ENCODE results near the gene ADAMTS4.
A peak's percentile ranks its signal among the peaks of the same experiment; 100 is the strongest.

Gene ADAMTS4

GRCh38 chr1:161198897-161199431, at the start of gene ADAMTS4:
ADAMTS4 (minus strand) TSS chr1:161199054; CDS start chr1:161198627, 427 bp downstream.
- H3K4me1 ChIP-seq (ENCODE audit: control insufficient read depth in 1 of 2, insufficient read depth in 2 of 2, low read length in 2 of 2): peaks cover 52 to 63% of the 10 kb centered on the region in 2 donors
- H3K27ac ChIP-seq (ENCODE audit: low read depth, low read length): peak within 1 kb of the TSS; percentile 97
- H3K9ac ChIP-seq (ENCODE audit: low read depth in 1 of 2, low read length in 2 of 2): peak within 1 kb of the TSS; percentile 38 to 40
- H3K4me3 ChIP-seq (ENCODE audit: low read depth in 1 of 2, low read length in 2 of 2): peak within 1 kb of the TSS; percentile 42 to 50
- H3K36me3 ChIP-seq (ENCODE audit: control insufficient read depth in 1 of 2, insufficient read depth in 2 of 2, low read length in 2 of 2): peaks cover 4 to 7% of the 10 kb centered on the region in 2 donors
- H3K9me3 ChIP-seq (ENCODE audit: control insufficient read depth in 1 of 2, low read length in 2 of 2): no peaks in the 10 kb centered on the region
- H3K27me3 ChIP-seq (ENCODE audit: control insufficient read depth in 1 of 2, insufficient read depth in 2 of 2, low read length in 2 of 2): no peaks in the 10 kb centered on the region

GRCh38 chr1:161244888-161245287, 46.0 kb upstream of the ADAMTS4 start:
- Histone ChIP-seq H3K27me3 (ENCODE audit: control insufficient read depth in 1 of 2, insufficient read depth in 2 of 2, low read length in 2 of 2) (no peaks in the 10 kb centered on the region), H3K4me1 (ENCODE audit: control insufficient read depth in 1 of 2, insufficient read depth in 2 of 2, low read length in 2 of 2) (no peaks in the 10 kb centered on the region), H3K4me3 (ENCODE audit: low read depth in 1 of 2, low read length in 2 of 2) (no peak overlapping the region), H3K36me3 (ENCODE audit: control insufficient read depth in 1 of 2, insufficient read depth in 2 of 2, low read length in 2 of 2) (no peaks in the 10 kb centered on the region), H3K9ac (ENCODE audit: low read depth in 1 of 2, low read length in 2 of 2) (no peak overlapping the region), H3K9me3 (ENCODE audit: control insufficient read depth in 1 of 2, low read length in 2 of 2) (no peaks in the 10 kb centered on the region), H3K27ac (ENCODE audit: low read depth, low read length) (no peak overlapping the region)

- Histone ChIP-seq H3K36me3 (ENCODE audit: control insufficient read depth in 1 of 2, insufficient read depth in 2 of 2, low read length in 2 of 2) (no peaks in the 10 kb centered on the region), H3K4me1 (ENCODE audit: control insufficient read depth in 1 of 2, insufficient read depth in 2 of 2, low read length in 2 of 2) (no peaks in the 10 kb centered on the region)
These were observed 43.5 kb upstream of the ADAMTS4 start for GRCh38 chr1:161242313-161242712.

GRCh38 chr1:161241682-161242081, 42.8 kb upstream of the ADAMTS4 start:
- H3K36me3 ChIP-seq (ENCODE audit: control insufficient read depth in 1 of 2, insufficient read depth in 2 of 2, low read length in 2 of 2): no peaks in the 10 kb centered on the region
- no peaks in the 10 kb centered on the region for H3K4me1 ChIP-seq (ENCODE audit: control insufficient read depth in 1 of 2, insufficient read depth in 2 of 2, low read length in 2 of 2)

More at GRCh38 chr1:161242313-161242712, 43.5 kb upstream of the ADAMTS4 start:
- Histone ChIP-seq H3K27me3 (ENCODE audit: control insufficient read depth in 1 of 2, insufficient read depth in 2 of 2, low read length in 2 of 2) (no peaks in the 10 kb centered on the region), H3K4me3 (ENCODE audit: low read depth in 1 of 2, low read length in 2 of 2) (no peak overlapping the region), H3K9me3 (ENCODE audit: control insufficient read depth in 1 of 2, low read length in 2 of 2) (no peaks in the 10 kb centered on the region), H3K9ac (ENCODE audit: low read depth in 1 of 2, low read length in 2 of 2) (no peak overlapping the region), H3K27ac (ENCODE audit: low read depth, low read length) (no peak overlapping the region)

GRCh38 chr1:161238039-161238473, 39.2 kb upstream of the ADAMTS4 start, which contains the start of gene NR1I3:
NR1I3 (minus strand) TSS chr1:161238203; CDS start chr1:161236565, 1,638 bp downstream.
- no peak within 1 kb of the TSS for H3K9ac ChIP-seq (ENCODE audit: low read depth in 1 of 2, low read length in 2 of 2)
- no peaks in the 10 kb centered on the region for H3K27me3 ChIP-seq (ENCODE audit: control insufficient read depth in 1 of 2, insufficient read depth in 2 of 2, low read length in 2 of 2)
- H3K4me1 ChIP-seq (ENCODE audit: control insufficient read depth in 1 of 2, insufficient read depth in 2 of 2, low read length in 2 of 2): no peaks in the 10 kb centered on the region
- no peaks in the 10 kb centered on the region for H3K36me3 ChIP-seq (ENCODE audit: control insufficient read depth in 1 of 2, insufficient read depth in 2 of 2, low read length in 2 of 2)
- H3K4me3 ChIP-seq (ENCODE audit: low read depth in 1 of 2, low read length in 2 of 2): no peak within 1 kb of the TSS
- no peaks in the 10 kb centered on the region for H3K9me3 ChIP-seq (ENCODE audit: control insufficient read depth in 1 of 2, low read length in 2 of 2)
- H3K27ac ChIP-seq (ENCODE audit: low read depth, low read length): no peak within 1 kb of the TSS

More at GRCh38 chr1:161241682-161242081, 42.8 kb upstream of the ADAMTS4 start:
- Histone ChIP-seq H3K9me3 (ENCODE audit: control insufficient read depth in 1 of 2, low read length in 2 of 2) (no peaks in the 10 kb centered on the region), H3K27me3 (ENCODE audit: control insufficient read depth in 1 of 2, insufficient read depth in 2 of 2, low read length in 2 of 2) (no peaks in the 10 kb centered on the region), H3K27ac (ENCODE audit: low read depth, low read length) (no peak overlapping the region), H3K9ac (ENCODE audit: low read depth in 1 of 2, low read length in 2 of 2) (no peak overlapping the region), H3K4me3 (ENCODE audit: low read depth in 1 of 2, low read length in 2 of 2) (no peak overlapping the region)

- no peaks in the 10 kb centered on the region for H3K4me1 ChIP-seq (ENCODE audit: control insufficient read depth in 1 of 2, insufficient read depth in 2 of 2, low read length in 2 of 2)
- H3K36me3 ChIP-seq (ENCODE audit: control insufficient read depth in 1 of 2, insufficient read depth in 2 of 2, low read length in 2 of 2): no peaks in the 10 kb centered on the region
- H3K9me3 ChIP-seq (ENCODE audit: control insufficient read depth in 1 of 2, low read length in 2 of 2): no peaks in the 10 kb centered on the region
- no peak overlapping the region for H3K27ac ChIP-seq (ENCODE audit: low read depth, low read length)
- no peaks in the 10 kb centered on the region for H3K27me3 ChIP-seq (ENCODE audit: control insufficient read depth in 1 of 2, insufficient read depth in 2 of 2, low read length in 2 of 2)
- no peak overlapping the region for H3K9ac ChIP-seq (ENCODE audit: low read depth in 1 of 2, low read length in 2 of 2)
- no peak overlapping the region for H3K4me3 ChIP-seq (ENCODE audit: low read depth in 1 of 2, low read length in 2 of 2)
These were observed 37.3 kb upstream of the ADAMTS4 start for GRCh38 chr1:161235957-161236775.

- no peak overlapping the region for H3K9ac ChIP-seq (ENCODE audit: low read depth in 1 of 2, low read length in 2 of 2)
- no peaks in the 10 kb centered on the region for H3K9me3 ChIP-seq (ENCODE audit: control insufficient read depth in 1 of 2, low read length in 2 of 2)
- H3K36me3 ChIP-seq (ENCODE audit: control insufficient read depth in 1 of 2, insufficient read depth in 2 of 2, low read length in 2 of 2): peaks cover 20 to 28% of the 10 kb centered on the region in 2 donors
- H3K4me3 ChIP-seq (ENCODE audit: low read depth in 1 of 2, low read length in 2 of 2): no peak overlapping the region
- H3K4me1 ChIP-seq (ENCODE audit: control insufficient read depth in 1 of 2, insufficient read depth in 2 of 2, low read length in 2 of 2): peaks cover 0 to 1% of the 10 kb centered on the region in 2 donors
- H3K27me3 ChIP-seq (ENCODE audit: control insufficient read depth in 1 of 2, insufficient read depth in 2 of 2, low read length in 2 of 2): no peaks in the 10 kb centered on the region
- H3K27ac ChIP-seq (ENCODE audit: low read depth, low read length): no peak overlapping the region
These were observed 34.2 kb upstream of the ADAMTS4 start for GRCh38 chr1:161233102-161233501.

GRCh38 chr1:161230762-161231161, 31.9 kb upstream of the ADAMTS4 start:
- no peak overlapping the region for H3K9ac ChIP-seq (ENCODE audit: low read depth in 1 of 2, low read length in 2 of 2)
- no peak overlapping the region for H3K27ac ChIP-seq (ENCODE audit: low read depth, low read length)
- H3K27me3 ChIP-seq (ENCODE audit: control insufficient read depth in 1 of 2, insufficient read depth in 2 of 2, low read length in 2 of 2): no peaks in the 10 kb centered on the region

GRCh38 chr1:161229896-161230295, 31.0 kb upstream of the ADAMTS4 start:
- Histone ChIP-seq H3K9me3 (ENCODE audit: control insufficient read depth in 1 of 2, low read length in 2 of 2) (no peaks in the 10 kb centered on the region), H3K36me3 (ENCODE audit: control insufficient read depth in 1 of 2, insufficient read depth in 2 of 2, low read length in 2 of 2) (peaks cover 22 to 30% of the 10 kb centered on the region in 2 donors), H3K27me3 (ENCODE audit: control insufficient read depth in 1 of 2, insufficient read depth in 2 of 2, low read length in 2 of 2) (no peaks in the 10 kb centered on the region), H3K9ac (ENCODE audit: low read depth in 1 of 2, low read length in 2 of 2) (no peak overlapping the region), H3K4me3 (ENCODE audit: low read depth in 1 of 2, low read length in 2 of 2) (no peak overlapping the region), H3K27ac (ENCODE audit: low read depth, low read length) (no peak overlapping the region), H3K4me1 (ENCODE audit: control insufficient read depth in 1 of 2, insufficient read depth in 2 of 2, low read length in 2 of 2) (peaks cover 23 to 25% of the 10 kb centered on the region in 2 donors)

More at GRCh38 chr1:161230762-161231161, 31.9 kb upstream of the ADAMTS4 start:
- peaks cover 17 to 19% of the 10 kb centered on the region in 2 donors for H3K4me1 ChIP-seq (ENCODE audit: control insufficient read depth in 1 of 2, insufficient read depth in 2 of 2, low read length in 2 of 2)
- H3K4me3 ChIP-seq (ENCODE audit: low read depth in 1 of 2, low read length in 2 of 2): no peak overlapping the region
- H3K9me3 ChIP-seq (ENCODE audit: control insufficient read depth in 1 of 2, low read length in 2 of 2): no peaks in the 10 kb centered on the region
- peaks cover 22 to 30% of the 10 kb centered on the region in 2 donors for H3K36me3 ChIP-seq (ENCODE audit: control insufficient read depth in 1 of 2, insufficient read depth in 2 of 2, low read length in 2 of 2)

GRCh38 chr1:161228032-161228431, 29.2 kb upstream of the ADAMTS4 start:
- Histone ChIP-seq H3K27ac (ENCODE audit: low read depth, low read length) (no peak overlapping the region), H3K4me1 (ENCODE audit: control insufficient read depth in 1 of 2, insufficient read depth in 2 of 2, low read length in 2 of 2) (peaks cover 37 to 40% of the 10 kb centered on the region in 2 donors), H3K9ac (ENCODE audit: low read depth in 1 of 2, low read length in 2 of 2) (peak overlapping the region; percentile 61 to 82), H3K27me3 (ENCODE audit: control insufficient read depth in 1 of 2, insufficient read depth in 2 of 2, low read length in 2 of 2) (no peaks in the 10 kb centered on the region), H3K4me3 (ENCODE audit: low read depth in 1 of 2, low read length in 2 of 2) (peak overlapping the region; percentile 95 to 98), H3K36me3 (ENCODE audit: control insufficient read depth in 1 of 2, insufficient read depth in 2 of 2, low read length in 2 of 2) (peaks cover 22 to 30% of the 10 kb centered on the region in 2 donors), H3K9me3 (ENCODE audit: control insufficient read depth in 1 of 2, low read length in 2 of 2) (no peaks in the 10 kb centered on the region)

Data from duodenal mucosa (tissue), 2 donors.